H9 (cell line): ENCODE measurements around the gene OR10P1. TPM values are rescaled to one million over a fixed set of nuclear protein-coding genes. Genes with fewer than 3 reads are reported as not detected.

Source experiments
- DNase-seq: peaks from one replicate; pipeline ENCODE4 v3.0.0-alpha.2; 2017
- H2AFZ ChIP-seq: one replicate; pipeline ENCODE4 v1.6.1; 2013; ENCODE audit warnings: mild to moderate bottlenecking, low read length, control low read depth, moderate library complexity
- H2AK5ac ChIP-seq: 2 replicates; pipeline ENCODE4 v1.6.1; 2013; ENCODE audit warnings: low read length, control low read depth, mixed read lengths; ENCODE audit not compliant: insufficient read length
- H2BK120ac ChIP-seq: one replicate; pipeline ENCODE4 v1.6.1; 2013; ENCODE audit warnings: low read depth, mild to moderate bottlenecking, low read length, control low read depth, inconsistent platforms; ENCODE audit not compliant: poor library complexity, severe bottlenecking
- H2BK12ac ChIP-seq: 2 replicates; pipeline ENCODE4 v1.6.1; 2013; ENCODE audit warnings: low read length, control low read depth, mixed read lengths, low read depth; ENCODE audit not compliant: insufficient read length
- H2BK15ac ChIP-seq: 2 replicates; pipeline ENCODE4 v1.6.1; 2013; ENCODE audit warnings: low read depth, low read length, control low read depth
- H2BK20ac ChIP-seq: one replicate; pipeline ENCODE4 v1.6.1; 2013; ENCODE audit warnings: low read depth, mild to moderate bottlenecking, low read length, control low read depth, inconsistent platforms; ENCODE audit not compliant: poor library complexity, severe bottlenecking
- H2BK5ac ChIP-seq: 2 replicates; pipeline ENCODE4 v1.6.1; 2013; ENCODE audit warnings: low read length, control low read depth, mixed read lengths; ENCODE audit not compliant: insufficient read length
- H3K14ac ChIP-seq: 2 replicates; pipeline ENCODE4 v1.6.1; 2013; ENCODE audit warnings: low read length, control low read depth; ENCODE audit not compliant: insufficient read depth
- H3K18ac ChIP-seq: 2 replicates; pipeline ENCODE4 v1.6.1; 2013; ENCODE audit warnings: low read depth, mild to moderate bottlenecking, mixed read lengths, low read length, control low read depth; ENCODE audit not compliant: insufficient read length
- H3K23ac ChIP-seq: 2 replicates; pipeline ENCODE4 v1.6.1; 2013; ENCODE audit warnings: low read length, control low read depth, mixed read lengths, low read depth; ENCODE audit not compliant: insufficient read length
- H3K23me2 ChIP-seq: 2 replicates; pipeline ENCODE4 v1.6.1; 2013; ENCODE audit warnings: low read depth, mild to moderate bottlenecking, mixed read lengths, low read length, control low read depth; ENCODE audit not compliant: insufficient read length, poor library complexity, severe bottlenecking
- H3K27ac ChIP-seq: 2 replicates; pipeline ENCODE4 v1.5.1; 2013; ENCODE audit warnings: low read length, control low read depth, mixed read lengths, low read depth; ENCODE audit not compliant: insufficient read length
- H3K27me3 ChIP-seq: 2 replicates; pipeline ENCODE4 v1.6.1; 2013; ENCODE audit warnings: low read length, control low read depth, inconsistent platforms; ENCODE audit not compliant: insufficient read depth
- H3K4ac ChIP-seq: 2 replicates; pipeline ENCODE4 v1.6.1; 2013; ENCODE audit warnings: low read depth, mild to moderate bottlenecking, control low read depth, inconsistent platforms, low read length, moderate library complexity
- H3K4me1 ChIP-seq: 2 replicates; pipeline ENCODE4 v1.6.1; 2013; ENCODE audit warnings: low read length, control low read depth, inconsistent platforms; ENCODE audit not compliant: insufficient read depth
- H3K4me2 ChIP-seq: 2 replicates; pipeline ENCODE4 v1.6.1; 2013; ENCODE audit warnings: low read length, control low read depth, mixed read lengths; ENCODE audit not compliant: insufficient read length, insufficient read depth
- H3K56ac ChIP-seq: 2 replicates; pipeline ENCODE4 v1.6.1; 2013; ENCODE audit warnings: low read depth, mild to moderate bottlenecking, mixed read lengths, low read length, control low read depth; ENCODE audit not compliant: insufficient read length
- H3K79me1 ChIP-seq: 2 replicates; pipeline ENCODE4 v1.6.1; 2013; ENCODE audit warnings: low read depth, mild to moderate bottlenecking, moderate library complexity, low read length, control low read depth, inconsistent platforms; ENCODE audit not compliant: insufficient read depth, poor library complexity, severe bottlenecking
- H3K79me2 ChIP-seq: 2 replicates; pipeline ENCODE4 v1.6.1; 2013; ENCODE audit warnings: low read length, control low read depth, inconsistent platforms; ENCODE audit not compliant: insufficient read depth
- H3K9ac ChIP-seq: 2 replicates; pipeline ENCODE4 v1.6.1; 2013; ENCODE audit warnings: low read length, control low read depth, mixed read lengths; ENCODE audit not compliant: insufficient read length; ENCODE audit errors: extremely low read depth
- H3K9me3 ChIP-seq: one replicate; pipeline ENCODE4 v1.6.1; 2013; ENCODE audit warnings: low read depth, low read length, inconsistent platforms; ENCODE audit not compliant: control insufficient read depth
- H3T11ph ChIP-seq: one replicate; pipeline ENCODE4 v1.6.1; 2013; ENCODE audit warnings: mild to moderate bottlenecking, low read length, control low read depth, inconsistent platforms
- H4K20me1 ChIP-seq: one replicate; pipeline ENCODE4 v1.6.1; 2013; ENCODE audit not compliant: control insufficient read depth, insufficient read length, insufficient read depth
- H4K5ac ChIP-seq: 2 replicates; pipeline ENCODE4 v1.6.1; 2013; ENCODE audit warnings: low read depth, mild to moderate bottlenecking, mixed read lengths, low read length, control low read depth; ENCODE audit not compliant: insufficient read length
- H4K8ac ChIP-seq: replicated peaks from 2 replicates; pipeline ENCODE4 v1.6.1; 2013; ENCODE audit warnings: low read length, control low read depth, mixed read lengths, low read depth; ENCODE audit not compliant: insufficient read length
- H4K91ac ChIP-seq: 2 replicates; pipeline ENCODE4 v1.6.1; 2013; ENCODE audit warnings: low read depth, mild to moderate bottlenecking, moderate library complexity, mixed read lengths, low read length, control low read depth; ENCODE audit not compliant: insufficient read length
- H3K27ac Mint-ChIP-seq, 3 experiments: 2 replicates in 2 of 3; 3 replicates in 1 of 3; pipeline ENCODE4 v1.8.0; 2020 to 2021; ENCODE audit warnings: mixed read lengths in 3 of 3, mild to moderate bottlenecking in 1 of 3, moderate library complexity in 1 of 3
- H3K27me3 Mint-ChIP-seq: 2 replicates; pipeline ENCODE4 v1.8.0; 2021; ENCODE audit warnings: low read depth, mild to moderate bottlenecking, moderate library complexity, mixed read lengths
- H3K36me3 Mint-ChIP-seq, 3 experiments: 2 replicates in 2 of 3; 3 replicates in 1 of 3; pipeline ENCODE4 v1.8.0; 2020 to 2021; ENCODE audit warnings: low read depth in 3 of 3, mixed read lengths in 3 of 3; ENCODE audit not compliant: insufficient read depth in 1 of 3
- H3K4me1 Mint-ChIP-seq, 2 experiments: 2 replicates each; pipeline ENCODE4 v1.8.0; 2020; ENCODE audit warnings: mixed read lengths in 2 of 2
- H3K4me3 Mint-ChIP-seq, 2 experiments: 2 replicates in 1 of 2; 3 replicates in 1 of 2; pipeline ENCODE4 v1.8.0; 2020 to 2021; ENCODE audit warnings: mild to moderate bottlenecking in 2 of 2, mixed read lengths in 2 of 2, moderate library complexity in 1 of 2
- H3K9me3 Mint-ChIP-seq, 2 experiments: 2 replicates in 1 of 2; 3 replicates in 1 of 2; pipeline ENCODE4 v1.8.0; 2020; ENCODE audit warnings: mild to moderate bottlenecking in 2 of 2, mixed read lengths in 2 of 2, moderate library complexity in 1 of 2
- CTCF ChIP-seq: fragments of 200-600 bp; sonication (generic); conservative IDR thresholded peaks from 3 replicates; pipeline ENCODE4 v1.8.0; 2021; ENCODE audit warnings: antibody characterized with exemption, mild to moderate bottlenecking
- WGBS: extraction: QIAGEN DNeasy Blood & Tissue Kit; methylation state at CpG from one replicate; pipeline ENCODE4 v1.1.7; 2013; ENCODE audit warnings: missing lambda C conversion rate, low lambda C conversion rate, mixed read lengths; ENCODE audit not compliant: insufficient read length; ENCODE audit errors: extremely low coverage; 5-methylcytosine and 5-hydroxymethylcytosine counted together
- total RNA-seq: library from RNA; stranded (reverse); gene quantifications from 2 replicates; pipeline ENCODE4 v1.2.1, GENCODE V29; 2021

OR10P1 gene
- total RNA-seq, 1 experiment from 2014 or later: not detected

GRCh38 chr12:55683676-55684075, 47.0 kb downstream of the OR10P1 start:
- Histone ChIP-seq H3K4me1 (no peaks in the 10 kb centered on the region), H2BK5ac (no peak overlapping the region), H2BK120ac (no peak overlapping the region), H2AFZ (no peak overlapping the region), H2BK15ac (no peak overlapping the region), H4K91ac (no peak overlapping the region), H3K27ac (no peak overlapping the region), H3K23ac (no peak overlapping the region), H3T11ph (no peak overlapping the region), H2BK20ac (no peak overlapping the region), H3K79me1 (no peaks in the 10 kb centered on the region), H3K23me2 (no peaks in the 10 kb centered on the region), H3K14ac (no peak overlapping the region), H3K9ac (no peak overlapping the region), H4K20me1 (no peaks in the 10 kb centered on the region), H4K8ac (no peak overlapping the region), H3K79me2 (no peaks in the 10 kb centered on the region), H3K9me3 (no peaks in the 10 kb centered on the region), H3K18ac (no peak overlapping the region), H3K4me2 (no peak overlapping the region), H3K27me3 (no peaks in the 10 kb centered on the region), H3K56ac (no peak overlapping the region), H2AK5ac (no peak overlapping the region), H3K4ac (no peak overlapping the region), H4K5ac (no peak overlapping the region), H2BK12ac (no peak overlapping the region)
- peaks cover 20 to 21% of the 10 kb centered on the region in 2 experiments for H3K4me1 Mint-ChIP-seq
- no peak overlapping the region for H3K4me3 Mint-ChIP-seq
- peaks cover 14 to 35% (median 27%) of the 10 kb centered on the region in 3 experiments; a peak in 6 of 7 replicates for H3K36me3 Mint-ChIP-seq
- TF ChIP-seq CTCF: no peak
- H3K27me3 Mint-ChIP-seq: peaks cover 1% of the 10 kb centered on the region; the same call in 1 of the 2 replicates
- H3K27ac Mint-ChIP-seq: peak overlapping the region in 2 of 3 experiments; percentile 27 to 57; a peak in 4 of 7 replicates
- WGBS: no CpG with 5 or more reads among the region's 7 CpGs
- H3K9me3 Mint-ChIP-seq: no peaks in the 10 kb centered on the region
- DNase-seq: no peak
